ENCODE data around the gene TAOK1.

DNA sequence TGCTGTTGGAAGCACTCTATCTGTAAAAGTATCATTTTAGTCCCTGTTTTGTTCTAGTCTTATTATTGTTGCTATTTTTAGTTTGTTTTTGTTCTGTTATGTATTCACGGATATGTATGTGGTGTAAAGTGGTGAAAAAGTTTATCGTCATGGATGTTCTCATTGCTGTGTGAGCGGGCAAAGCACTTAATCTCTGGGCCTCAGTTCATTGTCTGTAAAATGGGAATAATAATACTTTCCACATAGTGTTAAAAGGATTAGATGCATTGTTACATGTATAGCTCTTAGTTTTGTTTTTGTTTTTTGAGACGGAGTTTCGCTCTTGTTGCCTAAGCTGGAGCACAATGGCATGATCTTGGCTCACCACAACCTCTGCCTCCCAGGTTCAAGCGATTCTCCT lies 19.8 kb downstream of the TAOK1 start:
- TF ChIP-seq, protein P1, sequence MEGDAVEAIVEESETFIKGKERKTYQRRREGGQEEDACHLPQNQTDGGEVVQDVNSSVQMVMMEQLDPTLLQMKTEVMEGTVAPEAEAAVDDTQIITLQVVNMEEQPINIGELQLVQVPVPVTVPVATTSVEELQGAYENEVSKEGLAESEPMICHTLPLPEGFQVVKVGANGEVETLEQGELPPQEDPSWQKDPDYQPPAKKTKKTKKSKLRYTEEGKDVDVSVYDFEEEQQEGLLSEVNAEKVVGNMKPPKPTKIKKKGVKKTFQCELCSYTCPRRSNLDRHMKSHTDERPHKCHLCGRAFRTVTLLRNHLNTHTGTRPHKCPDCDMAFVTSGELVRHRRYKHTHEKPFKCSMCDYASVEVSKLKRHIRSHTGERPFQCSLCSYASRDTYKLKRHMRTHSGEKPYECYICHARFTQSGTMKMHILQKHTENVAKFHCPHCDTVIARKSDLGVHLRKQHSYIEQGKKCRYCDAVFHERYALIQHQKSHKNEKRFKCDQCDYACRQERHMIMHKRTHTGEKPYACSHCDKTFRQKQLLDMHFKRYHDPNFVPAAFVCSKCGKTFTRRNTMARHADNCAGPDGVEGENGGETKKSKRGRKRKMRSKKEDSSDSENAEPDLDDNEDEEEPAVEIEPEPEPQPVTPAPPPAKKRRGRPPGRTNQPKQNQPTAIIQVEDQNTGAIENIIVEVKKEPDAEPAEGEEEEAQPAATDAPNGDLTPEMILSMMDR (IDR thresholded peaks at IDR 0.05 in 2 of 3, conservative IDR thresholded peaks at IDR 0.05 in 1 of 3; ENCODE audit: control insufficient read depth in 2 of 3, extremely low read depth in 1 of 3, insufficient read depth in 1 of 3, low read depth in 3 of 3, low read length in 3 of 3), result no peak
- TF ChIP-seq EGR1 (IDR thresholded peaks at IDR 0.05; ENCODE audit: borderline replicate concordance in 1 of 2, low read depth in 2 of 2, low read length in 2 of 2) (no peak), NFIC (IDR thresholded peaks at IDR 0.05; ENCODE audit: low read depth, low read length) (no peak), NFYB (IDR thresholded peaks at IDR 0.05; ENCODE audit: insufficient read depth, low read depth, low read length) (no peak), EZH2 (IDR thresholded peaks at IDR 0.05; ENCODE audit: borderline replicate concordance, control insufficient read depth, low read depth, low read length) (no peak), CEBPB (IDR thresholded peaks at IDR 0.05; ENCODE audit: borderline replicate concordance in 1 of 2, low read depth in 2 of 2, low read length in 2 of 2) (no peak)
- TF ChIP-seq, protein P2, sequence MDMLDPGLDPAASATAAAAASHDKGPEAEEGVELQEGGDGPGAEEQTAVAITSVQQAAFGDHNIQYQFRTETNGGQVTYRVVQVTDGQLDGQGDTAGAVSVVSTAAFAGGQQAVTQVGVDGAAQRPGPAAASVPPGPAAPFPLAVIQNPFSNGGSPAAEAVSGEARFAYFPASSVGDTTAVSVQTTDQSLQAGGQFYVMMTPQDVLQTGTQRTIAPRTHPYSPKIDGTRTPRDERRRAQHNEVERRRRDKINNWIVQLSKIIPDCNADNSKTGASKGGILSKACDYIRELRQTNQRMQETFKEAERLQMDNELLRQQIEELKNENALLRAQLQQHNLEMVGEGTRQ (IDR thresholded peaks at IDR 0.05; ENCODE audit: borderline replicate concordance, low read depth, low read length), result no peak
- TF ChIP-seq, protein P3, sequence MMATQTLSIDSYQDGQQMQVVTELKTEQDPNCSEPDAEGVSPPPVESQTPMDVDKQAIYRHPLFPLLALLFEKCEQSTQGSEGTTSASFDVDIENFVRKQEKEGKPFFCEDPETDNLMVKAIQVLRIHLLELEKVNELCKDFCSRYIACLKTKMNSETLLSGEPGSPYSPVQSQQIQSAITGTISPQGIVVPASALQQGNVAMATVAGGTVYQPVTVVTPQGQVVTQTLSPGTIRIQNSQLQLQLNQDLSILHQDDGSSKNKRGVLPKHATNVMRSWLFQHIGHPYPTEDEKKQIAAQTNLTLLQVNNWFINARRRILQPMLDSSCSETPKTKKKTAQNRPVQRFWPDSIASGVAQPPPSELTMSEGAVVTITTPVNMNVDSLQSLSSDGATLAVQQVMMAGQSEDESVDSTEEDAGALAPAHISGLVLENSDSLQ (IDR thresholded peaks at IDR 0.05), result no peak

All from GM12878 (cell line).